Pulmonary artery endothelial cell (primary cell): ENCODE measurements around the gene RNF144A. TPM values are rescaled to one million over a fixed set of nuclear protein-coding genes. Genes with fewer than 3 reads are reported as not detected.

ENCODE experiments used
- DNase-seq: peaks from one replicate; pipeline ENCODE4 v3.0.0-alpha.2; 2011; ENCODE audit warnings: low read depth, low spot score
- total RNA-seq: library from RNA; depleted of rRNA; stranded (reverse); fragments of >200 nt; gene quantifications from 2 replicates; pipeline ENCODE4 v1.2.3, GENCODE V29; 2014

RNF144A gene
- total RNA-seq, 1 donor from 2014 or later, result 5.3 TPM

GRCh38 chr2:7043690-7044089 is 126.5 kb downstream of the RNF144A start:
- DNase-seq, result no peak

GRCh38 chr2:7044253-7045250 is 127.3 kb downstream of the RNF144A start:
- DNase-seq, result peak; percentile 7

GRCh38 chr2:7045601-7046590 is 128.7 kb downstream of the RNF144A start:
- DNase-seq, result no peak

GRCh38 chr2:7047661-7048060 is 130.4 kb downstream of the RNF144A start:
- no peak for DNase-seq

- no peak for DNase-seq
Observed at GRCh38 chr2:7048762-7049294, 131.6 kb downstream of the RNF144A start.

GRCh38 chr2:7052404-7052803 is 135.2 kb downstream of the RNF144A start:
- no peak for DNase-seq

- no peak for DNase-seq
Observed at GRCh38 chr2:7053650-7054265, 136.5 kb downstream of the RNF144A start.

GRCh38 chr2:7057865-7058400 is 140.7 kb downstream of the RNF144A start:
- DNase-seq, result no peak

- DNase-seq, result no peak
Observed at GRCh38 chr2:7060156-7060555, 142.9 kb downstream of the RNF144A start.

GRCh38 chr2:7060631-7061449 is 143.6 kb downstream of the RNF144A start:
- no peak for DNase-seq

GRCh38 chr2:7061450-7061789 is 144.2 kb downstream of the RNF144A start:
- DNase-seq, result no peak

- DNase-seq, result no peak
Observed at GRCh38 chr2:7061921-7062320, 144.7 kb downstream of the RNF144A start.

- DNase-seq, result no peak
Observed at GRCh38 chr2:7063789-7064188, 146.6 kb downstream of the RNF144A start.

GRCh38 chr2:7068457-7068856 is 151.2 kb downstream of the RNF144A start:
- no peak for DNase-seq

- DNase-seq, result no peak
Observed at GRCh38 chr2:7070483-7070882, 153.3 kb downstream of the RNF144A start.

GRCh38 chr2:7071154-7071553 is 153.9 kb downstream of the RNF144A start:
- DNase-seq, result no peak

- no peak for DNase-seq
Observed at GRCh38 chr2:7071916-7072556, 154.8 kb downstream of the RNF144A start.

GRCh38 chr2:7073901-7074300 is 156.7 kb downstream of the RNF144A start:
- no peak for DNase-seq

GRCh38 chr2:7075834-7076233 is 158.6 kb downstream of the RNF144A start:
- no peak for DNase-seq
